SKM-1 (cell line): Measurements from ENCODE around the gene HYCC2.
"Not testable (repeated sequence)": the region's sequence is repeated elsewhere in the genome, so short reads cannot be mapped to it uniquely, and the experiment has no call there.

ENCODE experiments used
- DNase-seq: peaks from one replicate; lab custom pipeline; 2025; ENCODE audit not compliant: unreplicated experiment; lab: John Stamatoyannopoulos, UW

The HYCC2 gene

DNA sequence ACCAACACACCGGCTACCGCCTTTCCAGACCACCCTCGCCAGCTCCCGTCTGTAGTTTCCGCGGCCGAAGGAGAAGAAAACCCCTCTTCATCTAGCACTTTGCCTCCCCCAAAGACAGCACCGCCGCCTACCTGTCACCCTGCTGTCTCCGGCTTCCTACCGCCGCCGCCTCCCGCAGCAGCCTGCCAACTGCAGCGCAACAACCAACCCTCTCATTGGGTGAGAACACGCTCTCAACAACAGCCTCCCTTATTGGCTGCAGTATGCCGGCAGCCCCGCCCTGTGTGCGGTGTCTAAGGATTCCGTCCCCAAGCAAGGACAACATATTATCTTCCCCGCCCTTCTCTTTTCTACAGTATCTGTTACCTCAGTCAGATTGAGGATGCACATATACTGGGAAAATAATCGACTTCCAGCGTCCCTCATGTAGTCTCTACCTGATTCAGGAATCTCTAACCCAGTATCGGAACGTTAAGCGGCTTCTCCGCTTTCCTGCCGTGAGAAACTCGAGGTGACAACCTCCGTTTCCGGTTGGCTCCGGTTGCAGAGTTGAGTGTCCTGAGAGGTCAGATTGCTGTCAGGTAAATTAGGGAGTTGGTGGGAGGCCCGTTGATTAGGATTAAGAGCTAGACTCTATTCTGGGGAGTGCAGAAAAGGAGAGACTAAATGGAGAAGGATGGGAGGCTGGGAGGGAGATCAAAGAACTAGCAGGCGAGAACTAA lies at the start of gene HYCC2, which contains the start of gene NDUFB3:
HYCC2 (minus strand) TSS at position 193 of the 722 bp plus-strand sequence. CDS start 47,662 bp downstream, outside the sequence.
NDUFB3 (plus strand) TSS at position 523 of the 722 bp plus-strand sequence. CDS start 6,882 bp downstream, outside the sequence.
- DNase-seq, result peak; percentile 88

DNA sequence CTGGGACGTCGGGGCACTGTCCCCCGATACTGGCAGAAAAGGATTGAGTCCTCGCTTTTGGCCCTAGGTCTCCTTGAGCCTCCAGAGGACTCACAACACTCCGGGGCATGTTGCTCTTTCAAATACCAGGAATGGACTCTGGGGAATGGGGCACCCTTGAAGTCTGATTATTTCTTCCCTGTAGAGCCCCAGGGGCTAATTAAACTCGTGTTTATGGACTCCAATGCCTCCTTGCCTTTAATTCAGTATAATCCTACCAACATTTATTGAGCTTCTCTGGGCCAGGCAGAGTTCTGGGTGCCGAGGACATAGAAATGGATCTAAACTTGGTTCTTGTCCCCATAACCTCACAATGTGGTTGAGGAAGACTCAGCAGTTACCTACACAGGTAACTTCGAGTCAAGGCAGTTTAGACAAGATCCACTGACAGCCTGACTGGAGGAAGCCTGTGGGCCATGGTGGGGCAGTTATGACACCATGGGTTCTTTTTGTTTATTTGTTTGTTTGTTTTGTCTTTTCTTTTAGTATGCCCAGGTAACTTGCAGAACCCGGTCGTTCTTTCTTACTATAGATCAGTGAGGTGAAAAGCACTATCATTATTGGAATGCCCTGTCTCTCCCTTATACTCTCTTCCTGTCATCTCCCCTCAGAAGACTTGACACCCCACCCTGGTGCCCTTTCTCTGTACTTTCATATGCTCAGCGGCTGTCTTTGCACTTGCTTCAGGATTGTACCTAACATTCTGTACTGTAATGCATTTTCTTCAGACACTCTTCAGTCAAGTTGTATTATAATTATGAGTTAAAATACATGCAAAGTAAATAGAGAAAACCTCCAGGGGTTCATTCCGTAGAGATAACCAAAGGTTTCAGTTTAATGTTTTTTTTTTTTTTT lies 47.7 kb upstream of the HYCC2 start:
- peak; percentile 46 for DNase-seq

DNA sequence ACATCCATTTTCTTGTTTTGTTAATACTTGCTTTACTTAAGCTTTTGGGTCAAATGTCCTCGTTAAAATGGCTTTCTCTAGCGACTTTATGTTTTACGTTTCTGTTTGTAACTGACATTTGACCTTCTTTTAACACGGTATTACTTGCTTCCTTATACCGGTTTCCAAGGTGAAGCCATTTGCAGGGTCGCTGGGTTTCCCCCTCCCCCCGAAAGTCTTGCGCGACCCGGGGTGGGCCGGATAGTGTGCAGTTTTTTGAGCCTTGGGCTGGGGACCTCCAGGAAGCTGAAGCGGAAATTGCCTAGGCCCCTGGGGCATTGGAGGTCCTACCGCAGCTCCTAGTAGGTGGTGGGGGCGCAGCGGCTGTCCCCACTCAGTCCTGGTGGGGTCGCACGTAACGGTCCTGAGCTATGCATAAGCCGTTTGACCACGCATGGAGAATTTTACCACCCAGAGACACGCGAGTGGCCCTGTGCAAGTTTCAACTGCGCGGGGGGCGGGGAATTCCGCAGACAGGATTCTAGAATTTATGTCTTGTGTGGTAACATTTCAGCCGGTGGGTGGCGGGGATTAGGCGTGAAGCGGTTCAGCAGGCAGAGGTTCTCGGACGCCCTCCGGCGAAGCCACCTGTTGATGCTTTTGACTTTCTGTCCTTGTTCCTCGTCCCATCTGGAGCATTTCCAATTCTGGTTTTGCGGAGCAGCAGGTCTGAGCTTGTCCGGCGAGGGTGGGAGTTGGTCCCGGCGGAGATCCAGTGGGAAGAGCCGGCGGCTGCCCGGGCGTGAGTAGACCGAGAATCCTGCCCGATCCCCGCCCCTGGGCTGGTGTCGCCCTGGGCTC lies 46.9 kb upstream of the HYCC2 start:
- DNase-seq, result peak; percentile 71

DNA sequence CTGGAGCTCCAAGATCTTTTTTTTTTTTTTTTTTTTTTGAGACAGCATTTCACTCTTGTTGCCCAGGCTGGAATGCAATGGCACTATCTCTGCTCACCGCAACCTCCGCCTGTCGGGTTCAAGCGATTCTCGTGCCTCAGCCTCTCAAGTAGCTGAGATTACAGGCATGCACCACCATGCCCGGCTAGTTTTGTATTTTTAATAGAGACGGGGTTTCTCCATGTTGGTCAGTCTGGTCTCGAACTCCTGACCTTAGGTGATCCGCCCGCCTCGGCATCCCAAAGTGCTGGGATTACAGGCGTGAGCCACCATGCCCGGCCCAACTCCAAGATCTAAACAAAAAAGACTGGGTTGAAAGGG lies 46.2 kb upstream of the HYCC2 start:
- not testable (repeated sequence) for DNase-seq

DNA sequence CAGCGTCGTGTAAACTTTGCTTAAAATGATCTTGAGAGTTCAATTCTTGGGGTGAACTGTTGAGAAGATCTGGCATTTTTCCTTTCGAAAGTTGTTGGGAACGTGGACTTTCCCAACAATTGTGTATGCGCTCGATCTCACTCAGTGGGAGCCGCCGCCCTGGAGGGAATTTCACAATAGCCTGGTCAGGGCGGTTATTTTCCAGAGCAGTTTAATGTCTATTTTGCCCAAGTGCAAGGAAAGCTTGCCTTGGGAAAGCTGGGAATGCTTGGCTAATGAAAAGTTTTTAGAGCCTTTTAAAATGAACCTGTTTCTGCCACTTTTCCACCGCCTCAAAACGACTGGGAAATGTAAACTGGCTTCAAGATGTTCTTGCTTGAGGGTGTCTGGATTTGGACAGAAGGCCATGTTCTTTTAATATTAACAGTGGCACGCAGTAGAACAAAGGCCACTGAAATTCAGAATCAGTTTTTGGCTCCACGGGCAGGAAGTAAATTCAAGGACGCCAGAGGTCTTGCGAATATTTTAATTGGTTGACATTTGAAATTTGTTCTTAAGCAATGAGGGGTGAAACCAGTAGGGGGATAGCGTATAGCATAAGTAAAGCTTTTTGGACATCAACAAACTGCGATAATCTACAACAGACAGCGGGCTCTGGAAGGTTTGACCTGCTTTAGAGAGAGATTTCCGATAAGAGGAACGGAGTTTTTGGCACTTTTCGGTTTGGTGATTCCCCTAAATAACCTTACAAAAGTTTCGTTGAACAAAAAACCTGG lies 45.7 kb upstream of the HYCC2 start:
- DNase-seq, result peak; percentile 36

DNA sequence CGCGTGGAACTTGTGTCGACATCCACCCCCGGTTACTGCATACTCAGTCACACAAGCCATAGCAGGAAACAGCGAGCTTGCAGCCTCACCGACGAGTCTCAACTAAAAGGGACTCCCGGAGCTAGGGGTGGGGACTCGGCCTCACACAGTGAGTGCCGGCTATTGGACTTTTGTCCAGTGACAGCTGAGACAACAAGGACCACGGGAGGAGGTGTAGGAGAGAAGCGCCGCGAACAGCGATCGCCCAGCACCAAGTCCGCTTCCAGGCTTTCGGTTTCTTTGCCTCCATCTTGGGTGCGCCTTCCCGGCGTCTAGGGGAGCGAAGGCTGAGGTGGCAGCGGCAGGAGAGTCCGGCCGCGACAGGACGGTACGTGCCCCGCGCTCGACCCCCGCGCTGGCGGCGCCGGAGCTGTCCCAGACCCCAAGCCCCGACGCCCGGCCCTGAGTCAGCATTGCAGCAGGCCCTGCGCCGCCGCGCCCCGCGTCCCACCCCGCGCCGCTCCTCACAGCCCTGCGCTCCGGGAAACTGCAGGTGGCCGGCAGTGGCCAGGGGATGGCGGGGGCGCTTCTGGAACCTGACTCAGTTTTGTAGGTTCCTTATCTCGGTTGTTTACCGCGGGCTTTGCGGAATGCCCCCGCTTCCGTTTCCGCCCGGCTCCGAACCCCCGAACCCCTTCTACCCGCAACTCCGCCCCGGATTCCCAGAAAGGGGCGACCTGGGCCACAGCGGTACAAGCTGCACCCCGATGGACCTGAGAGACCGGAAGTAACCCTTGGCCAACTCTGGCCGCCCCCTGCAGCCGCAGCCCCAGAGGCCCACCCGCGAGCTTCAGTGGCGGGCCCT lies 44.9 kb upstream of the HYCC2 start, which contains the start of gene CFLAR:
CFLAR (plus strand) TSS at position 50 of the 844 bp plus-strand sequence. CDS start 13,702 bp downstream, outside the sequence.
- DNase-seq, result peak; percentile 31

DNA sequence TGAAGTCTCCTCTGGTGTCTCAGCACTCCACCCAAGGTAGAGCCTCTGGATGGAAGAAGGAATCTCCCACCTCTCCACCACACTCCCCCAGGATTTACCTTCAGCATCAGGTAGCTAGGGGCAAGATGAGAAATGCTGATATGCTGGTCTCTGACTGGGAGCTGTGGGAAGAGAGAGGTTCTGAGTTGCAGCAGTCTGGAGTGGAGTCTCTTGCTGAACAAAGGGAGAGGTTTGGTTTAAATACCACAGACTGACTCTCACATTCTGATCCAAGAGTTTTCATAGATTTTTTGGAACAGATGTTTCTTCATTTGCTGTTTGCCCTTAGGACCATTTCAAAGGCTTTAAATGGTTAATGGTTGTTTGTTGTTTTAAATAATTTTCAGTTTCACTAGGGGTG lies 43.4 kb upstream of the HYCC2 start:
- DNase-seq, result no peak

DNA sequence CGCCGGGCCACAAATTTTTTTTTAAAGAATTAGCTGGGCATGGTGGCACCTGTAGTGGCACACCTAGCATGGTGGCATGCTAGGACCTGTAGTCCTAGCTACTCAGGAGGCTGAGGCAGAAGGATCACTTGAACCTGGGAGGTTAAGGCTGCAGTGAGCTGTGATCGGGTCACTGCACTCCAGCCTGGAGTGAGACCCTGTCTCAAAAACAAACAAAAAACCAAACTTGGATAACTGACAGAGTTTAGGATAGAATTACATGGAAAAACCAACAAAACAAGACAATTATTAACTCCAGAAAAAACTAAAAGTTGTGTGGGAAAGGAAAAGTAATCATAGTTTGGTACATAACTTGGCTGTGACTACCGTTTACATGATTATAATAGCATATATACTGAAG lies 42.9 kb upstream of the HYCC2 start:
- no peak for DNase-seq

DNA sequence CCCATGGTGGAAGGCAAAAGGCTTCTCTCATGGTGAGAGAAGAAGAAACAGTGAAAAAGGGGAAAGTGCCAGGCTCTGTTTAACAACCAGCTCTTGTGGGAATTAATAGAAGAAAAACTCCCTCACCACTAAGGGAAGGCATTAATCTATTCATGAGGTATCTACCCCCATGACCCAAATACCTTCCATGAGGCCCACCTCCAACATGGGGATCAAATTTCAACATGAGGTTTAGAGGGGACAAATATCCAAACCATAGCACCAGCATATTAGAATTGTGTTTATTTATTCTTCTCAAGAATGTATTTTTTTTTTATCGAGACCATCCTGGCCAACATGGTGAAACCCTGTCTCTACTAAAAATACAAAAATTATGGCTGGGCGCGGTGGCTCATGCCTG lies 39.6 kb upstream of the HYCC2 start:
- DNase-seq, result no peak

DNA sequence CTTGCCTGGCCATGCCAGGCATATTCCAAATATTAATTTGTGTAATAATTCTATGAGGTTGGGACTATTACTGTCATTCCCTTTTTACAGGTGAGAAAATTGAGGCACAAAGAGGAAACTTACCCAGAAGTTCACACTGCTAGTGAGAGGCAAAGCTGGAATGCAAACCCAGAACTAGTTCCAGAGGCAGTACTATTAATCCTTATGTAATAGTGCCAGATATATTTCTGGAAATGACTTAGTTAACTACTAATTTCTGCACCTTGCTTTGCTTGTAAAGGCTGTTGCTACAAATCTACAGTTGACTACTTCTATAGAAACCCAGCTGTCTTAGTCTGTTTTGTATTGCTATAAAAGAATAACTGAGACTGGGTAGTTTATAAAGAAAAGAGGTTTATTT lies 39.1 kb upstream of the HYCC2 start:
- no peak for DNase-seq

DNA sequence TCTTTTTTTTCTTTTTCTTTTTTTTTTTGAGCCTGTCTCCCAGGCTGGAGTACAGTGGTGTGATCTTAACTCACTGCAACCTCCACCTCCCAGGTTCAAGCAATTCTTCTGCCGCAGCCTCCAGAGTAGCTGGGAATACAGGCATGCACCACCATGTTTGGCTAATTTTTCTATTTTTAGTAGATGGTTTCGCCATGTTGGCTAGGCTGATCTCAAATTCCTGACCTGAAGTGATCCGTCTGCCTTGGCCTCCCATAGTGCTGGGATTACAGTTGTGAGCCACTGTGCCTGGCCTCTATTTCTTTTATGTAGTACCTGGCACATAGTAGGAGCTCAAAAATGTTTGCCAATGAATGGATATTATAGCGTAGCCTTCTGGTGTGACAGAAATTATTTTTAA lies 37.7 kb upstream of the HYCC2 start:
- DNase-seq, result no peak

DNA sequence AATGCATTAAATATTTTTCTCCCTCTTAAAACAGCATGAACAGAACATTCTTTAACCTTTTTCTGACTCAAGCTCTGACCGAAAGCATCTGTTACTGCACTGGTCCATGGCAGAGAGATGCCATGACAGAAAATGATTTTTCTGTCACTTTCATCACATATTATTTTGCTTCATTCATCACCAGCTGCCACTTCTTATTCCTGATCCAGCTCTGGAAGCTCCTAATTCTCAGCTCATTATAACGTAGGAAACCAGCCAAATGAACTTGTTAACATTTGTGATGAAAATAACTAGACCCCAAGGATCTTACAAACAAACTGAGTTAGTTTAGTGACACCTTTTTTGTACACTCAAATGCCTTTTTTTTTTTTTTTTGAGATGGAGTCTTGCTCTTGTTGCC lies 36.9 kb upstream of the HYCC2 start:
- no peak for DNase-seq

DNA sequence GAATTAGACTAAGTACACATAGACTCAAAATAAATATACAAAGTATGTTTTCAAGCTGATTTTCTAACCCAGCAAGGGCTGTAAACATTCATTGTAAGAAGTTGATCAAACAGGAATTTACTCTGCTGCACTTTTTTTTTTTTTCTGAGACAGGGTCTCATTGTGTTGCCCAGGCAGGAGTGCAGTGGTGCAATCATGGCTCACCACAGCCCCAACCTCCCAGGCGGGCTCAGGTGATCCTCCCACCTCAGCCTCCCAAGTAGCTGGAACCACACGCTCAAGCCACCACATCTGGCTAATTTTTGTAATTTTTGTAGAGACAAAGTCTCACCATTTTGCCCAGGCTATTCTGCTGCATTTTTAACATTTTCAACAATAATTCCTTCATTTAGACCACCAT lies 36.2 kb upstream of the HYCC2 start:
- no peak for DNase-seq

DNA sequence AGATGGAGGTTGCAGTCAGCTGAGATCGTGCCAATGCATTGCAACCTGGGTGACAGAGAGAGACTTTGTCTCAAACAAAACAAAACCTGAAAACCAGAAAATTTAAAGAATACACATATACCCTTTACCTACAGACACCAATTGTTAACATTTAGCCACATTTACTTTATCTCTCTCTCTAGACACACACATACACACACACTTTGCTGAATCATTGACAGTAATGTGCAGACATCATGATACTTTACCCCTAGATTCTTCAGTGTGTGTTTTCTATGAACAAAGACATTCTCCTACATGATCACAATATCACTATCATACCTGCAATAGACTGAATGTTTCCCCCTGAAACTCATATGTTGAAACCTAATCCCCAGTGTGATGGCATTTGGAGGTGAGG lies 34.3 kb upstream of the HYCC2 start:
- DNase-seq, result no peak

DNA sequence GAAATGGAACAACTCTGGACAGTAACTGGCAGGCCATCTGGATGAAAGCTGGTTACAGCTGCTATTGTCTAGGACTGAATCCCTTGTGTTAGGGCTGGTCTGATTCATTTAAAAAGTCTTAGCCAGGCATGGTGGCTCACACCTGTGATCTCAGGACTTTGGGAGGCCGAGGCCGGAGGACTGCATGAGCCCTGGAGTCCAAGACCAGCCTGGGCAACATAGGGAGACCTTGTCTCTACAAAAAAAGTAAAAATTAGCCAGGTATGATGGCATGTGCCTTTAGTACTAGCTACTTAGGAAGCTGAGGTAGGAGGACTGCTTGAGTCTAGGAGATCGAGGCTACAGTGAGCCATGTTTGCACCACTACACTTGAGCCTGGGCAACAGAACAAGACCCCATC lies 29.0 kb upstream of the HYCC2 start:
- no peak for DNase-seq

DNA sequence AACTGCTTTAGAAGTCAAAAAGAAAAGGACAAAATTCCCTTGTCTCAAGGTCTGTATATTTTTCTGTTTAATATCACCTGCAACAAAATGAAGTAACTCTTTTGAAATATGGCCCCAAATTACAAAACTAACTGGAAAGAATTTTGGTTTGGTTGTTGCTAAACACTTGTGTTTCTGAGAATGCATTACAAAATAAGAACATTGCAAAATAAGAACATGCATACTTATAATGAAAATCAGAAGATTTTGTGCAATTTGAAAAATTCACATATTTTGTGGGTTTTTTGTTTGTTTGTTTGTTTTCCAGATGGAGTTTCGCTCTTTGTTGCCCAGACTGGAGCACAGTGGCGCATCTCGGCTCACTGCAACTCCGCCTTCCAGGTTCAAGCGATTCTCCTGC lies 22.1 kb upstream of the HYCC2 start:
- peak; percentile 55 for DNase-seq

DNA sequence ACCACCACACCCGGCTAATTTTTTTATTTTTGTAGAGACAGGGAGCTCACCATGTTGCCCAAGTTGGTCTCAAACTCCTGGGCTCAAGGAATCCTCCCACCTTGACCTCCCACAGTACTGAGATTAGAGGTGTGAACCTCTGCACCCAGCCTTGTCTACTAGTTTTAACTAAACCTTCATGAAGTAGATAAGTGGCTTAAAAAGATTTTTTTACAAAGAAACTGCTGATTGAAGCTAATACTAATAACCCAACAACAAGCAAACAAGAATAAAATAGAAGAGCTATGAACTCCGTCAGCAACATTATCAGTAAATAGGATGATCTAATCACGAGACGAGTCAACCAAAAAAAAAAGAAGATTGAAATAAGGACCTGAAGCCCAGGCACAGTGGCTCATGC lies 19.1 kb upstream of the HYCC2 start:
- no peak for DNase-seq

DNA sequence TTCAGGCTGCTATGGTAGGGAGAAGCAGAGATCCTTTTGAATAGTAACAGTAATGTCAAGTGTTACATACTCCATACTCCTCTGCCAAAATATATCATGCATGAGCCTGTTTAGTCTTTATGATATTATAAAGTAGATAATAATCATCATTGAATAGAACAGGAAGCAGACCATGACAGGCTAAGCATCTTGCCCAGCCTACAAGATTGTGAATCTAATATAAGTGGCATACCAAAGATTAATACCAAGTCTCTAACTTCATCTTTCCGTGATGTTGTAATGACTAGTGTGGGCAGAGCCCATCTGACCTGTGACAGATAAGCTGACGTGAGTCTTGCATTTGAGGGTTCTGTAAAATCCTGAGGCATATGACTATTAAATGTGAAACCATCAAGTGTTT lies 13.4 kb upstream of the HYCC2 start:
- DNase-seq, result no peak

DNA sequence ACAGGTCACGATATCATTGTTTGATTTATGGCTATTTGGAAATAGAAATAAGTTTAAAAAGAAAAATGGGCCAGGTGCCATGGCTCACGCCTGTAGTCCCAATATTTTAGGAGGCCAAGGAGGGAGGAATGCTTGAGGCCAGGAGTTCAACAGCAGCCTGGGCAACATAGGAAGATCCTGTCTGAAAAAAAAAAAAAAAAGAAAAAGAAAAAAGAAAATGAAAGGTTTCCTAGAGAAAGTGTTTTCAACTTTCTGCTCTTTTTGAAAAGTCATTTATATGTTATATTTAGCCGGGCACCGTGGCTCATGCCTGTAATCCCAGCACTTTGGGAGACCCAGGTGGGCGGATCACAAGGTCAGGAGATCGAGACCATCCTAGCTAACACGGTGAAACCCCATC lies 3.5 kb upstream of the HYCC2 start:
- no peak for DNase-seq

DNA sequence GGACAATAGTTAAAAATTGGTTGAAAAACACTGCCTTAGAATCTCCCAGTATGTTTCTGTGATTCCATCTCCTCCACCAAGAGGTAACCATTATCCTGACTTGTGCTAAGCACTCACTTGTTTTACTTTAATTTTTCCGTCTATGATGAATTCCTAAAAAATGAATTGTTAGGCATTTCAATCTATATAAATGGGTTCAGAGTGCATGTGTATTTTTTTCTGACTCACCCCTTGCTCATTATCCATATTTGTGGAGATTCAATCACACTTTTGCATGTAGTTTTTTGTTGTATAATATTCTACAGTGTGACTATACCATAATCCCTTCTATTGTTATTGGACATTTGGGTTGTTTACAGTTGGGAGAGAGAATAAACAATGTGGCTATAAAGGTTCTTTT lies 1.6 kb upstream of the HYCC2 start:
- DNase-seq, result no peak
